HG02943 (cell line): Measurements from ENCODE around the gene CAMTA2.

Source experiments
- ATAC-seq: cut with Tn5 transposase; IDR thresholded peaks from one replicate; pipeline ENCODE4 v1.9.1; 2021; ENCODE audit warnings: mild to moderate bottlenecking, low read depth, moderate library complexity; ENCODE audit not compliant: unreplicated experiment

The CAMTA2 gene

GRCh38 chr17:4949321-4950074, 38.0 kb downstream of the CAMTA2 start:
- no peak for ATAC-seq

- no peak for ATAC-seq
These were observed 38.5 kb downstream of the CAMTA2 start for GRCh38 chr17:4948931-4949320.

- ATAC-seq = no peak
These were observed 39.1 kb downstream of the CAMTA2 start, which contains the start of gene PFN1 for GRCh38 chr17:4948166-4948930. Gene PFN1 (minus strand): TSS chr17:4948530. CDS start chr17:4948394, 136 bp downstream.

- ATAC-seq = no peak
These were observed 39.9 kb downstream of the CAMTA2 start for GRCh38 chr17:4947411-4948165.

- no peak for ATAC-seq
These were observed 40.5 kb downstream of the CAMTA2 start for GRCh38 chr17:4947010-4947410.

- ATAC-seq = no peak
These were observed 41.0 kb downstream of the CAMTA2 start for GRCh38 chr17:4946312-4946976.

- no peak for ATAC-seq
These were observed 41.6 kb downstream of the CAMTA2 start for GRCh38 chr17:4945944-4946280.

- ATAC-seq = no peak
These were observed 42.1 kb downstream of the CAMTA2 start for GRCh38 chr17:4945176-4945943.

- ATAC-seq = no peak
These were observed 42.8 kb downstream of the CAMTA2 start for GRCh38 chr17:4944554-4945175.

- ATAC-seq = no peak
These were observed 43.3 kb downstream of the CAMTA2 start for GRCh38 chr17:4944163-4944553.

GRCh38 chr17:4942760-4943508, 44.5 kb downstream of the CAMTA2 start:
- no peak for ATAC-seq

GRCh38 chr17:4941319-4941610, 46.2 kb downstream of the CAMTA2 start:
- no peak for ATAC-seq

GRCh38 chr17:4940555-4941318, 46.7 kb downstream of the CAMTA2 start:
- no peak for ATAC-seq

GRCh38 chr17:4939796-4940554, 47.5 kb downstream of the CAMTA2 start, which contains the start of the genes RNF167 and SLC25A11:
Gene RNF167 (plus strand): TSS chr17:4940268. CDS start chr17:4940910, 642 bp downstream.
Gene SLC25A11 (minus strand): TSS chr17:4940046. CDS start chr17:4939910, 136 bp downstream.
- peak; percentile 62 for ATAC-seq

- peak; percentile 10 for ATAC-seq
These were observed 48.0 kb downstream of the CAMTA2 start for GRCh38 chr17:4939546-4939795.

GRCh38 chr17:4938688-4939545, 48.6 kb downstream of the CAMTA2 start:
- no peak for ATAC-seq

- ATAC-seq = no peak
These were observed 49.4 kb downstream of the CAMTA2 start for GRCh38 chr17:4938069-4938491.
